Esophagus (tissue), 2 donors: ENCODE measurements around the gene PANK4. TPM values are rescaled to one million over a fixed set of nuclear protein-coding genes. Genes with fewer than 3 reads are reported as not detected.

Experiments
- H3K27ac ChIP-seq, 2 donors: one replicate each; pipeline ENCODE4 v1.5.1; 2013; ENCODE audit warnings: low read depth in 2 of 2, mild to moderate bottlenecking in 2 of 2, inconsistent platforms in 1 of 2, low read length in 1 of 2, moderate library complexity in 1 of 2
- H3K27me3 ChIP-seq, 2 donors: one replicate each; pipeline ENCODE4 v1.6.1; 2013; ENCODE audit warnings: low read length in 2 of 2, control low read depth in 1 of 2, mild to moderate bottlenecking in 1 of 2; ENCODE audit not compliant: insufficient read depth in 2 of 2, control insufficient read depth in 1 of 2
- H3K36me3 ChIP-seq, 2 donors: one replicate each; pipeline ENCODE4 v1.6.1; 2013; ENCODE audit warnings: low read length in 1 of 2; ENCODE audit not compliant: control insufficient read depth in 2 of 2, insufficient read depth in 2 of 2
- H3K4me1 ChIP-seq, 2 donors: one replicate each; pipeline ENCODE4 v1.6.1; 2013; ENCODE audit warnings: low read length in 1 of 2; ENCODE audit not compliant: control insufficient read depth in 2 of 2, insufficient read depth in 2 of 2
- H3K4me3 ChIP-seq, 2 donors: one replicate each; pipeline ENCODE4 v1.5.1; 2013; ENCODE audit warnings: low read length in 2 of 2, mild to moderate bottlenecking in 2 of 2, low read depth in 1 of 2, moderate library complexity in 1 of 2
- H3K9me3 ChIP-seq, 2 donors: one replicate each; pipeline ENCODE4 v1.6.1; 2013; ENCODE audit warnings: mild to moderate bottlenecking in 2 of 2, low read depth in 1 of 2, low read length in 1 of 2, moderate library complexity in 1 of 2; ENCODE audit not compliant: control insufficient read depth in 2 of 2, insufficient read depth in 1 of 2
- WGBS, 2 donors: extraction: QIAGEN DNeasy Blood & Tissue Kit; methylation state at CpG; one replicate each; pipeline ENCODE4 v1.1.7; 2013; 5-methylcytosine and 5-hydroxymethylcytosine counted together
- polyA plus RNA-seq, 2 donors: library from polyadenylated mRNA; stranded (reverse); fragments of 200-250 nt; gene quantifications; one replicate each; pipeline ENCODE4 v1.2.3, GENCODE V29; 2013
- donor health status: healthy with polysubstance abuse.
- donor health status: Bipolar disorder and iron deficiency.

PANK4 gene
- polyA plus RNA-seq, 2 donors: 10.1 to 15.4 TPM

GRCh38 chr1:2496087-2496622 lies 30.2 kb downstream of the PANK4 start:
- no peak overlapping the region for H3K27ac ChIP-seq
- H3K27me3 ChIP-seq: no peaks in the 10 kb centered on the region
- peaks cover 0 to 3% of the 10 kb centered on the region in 2 donors for H3K4me1 ChIP-seq
- H3K4me3 ChIP-seq: no peak overlapping the region
- H3K9me3 ChIP-seq: no peaks in the 10 kb centered on the region
- WGBS, 2 donors: 83 to 87% methylated on average over 28 of the region's 28 CpGs
- H3K36me3 ChIP-seq: peaks cover 0 to 7% of the 10 kb centered on the region in 2 donors

- H3K9me3 ChIP-seq: no peaks in the 10 kb centered on the region
- H3K27ac ChIP-seq: no peak overlapping the region
- H3K36me3 ChIP-seq: peaks cover 0 to 7% of the 10 kb centered on the region in 2 donors
- H3K27me3 ChIP-seq: no peaks in the 10 kb centered on the region
- peaks cover 0 to 3% of the 10 kb centered on the region in 2 donors for H3K4me1 ChIP-seq
- no peak overlapping the region for H3K4me3 ChIP-seq
- 85 to 90% methylated on average over 10 to 12 of the region's 12 CpGs for WGBS, 2 donors
These were observed 30.9 kb downstream of the PANK4 start for GRCh38 chr1:2495546-2495945.

GRCh38 chr1:2495026-2495425 lies 31.4 kb downstream of the PANK4 start:
- Histone ChIP-seq H3K4me1 (peaks cover 0 to 3% of the 10 kb centered on the region in 2 donors), H3K36me3 (peaks cover 0 to 7% of the 10 kb centered on the region in 2 donors), H3K9me3 (no peaks in the 10 kb centered on the region), H3K27ac (no peak overlapping the region), H3K4me3 (no peak overlapping the region), H3K27me3 (no peaks in the 10 kb centered on the region)
- 79 to 83% methylated on average over 12 of the region's 12 CpGs for WGBS, 2 donors

- Histone ChIP-seq H3K36me3 (peaks cover 0 to 9% of the 10 kb centered on the region in 2 donors), H3K27me3 (no peaks in the 10 kb centered on the region), H3K27ac (no peak overlapping the region), H3K4me1 (peaks cover 0 to 3% of the 10 kb centered on the region in 2 donors), H3K4me3 (no peak overlapping the region), H3K9me3 (no peaks in the 10 kb centered on the region)
- 61 to 66% methylated on average over 19 of the region's 19 CpGs for WGBS, 2 donors
These were observed 32.1 kb downstream of the PANK4 start for GRCh38 chr1:2494323-2494693.

- H3K36me3 ChIP-seq: peaks cover 0 to 9% of the 10 kb centered on the region in 2 donors
- peaks cover 0 to 3% of the 10 kb centered on the region in 2 donors for H3K4me1 ChIP-seq
- H3K4me3 ChIP-seq: no peak overlapping the region
- H3K27me3 ChIP-seq: no peaks in the 10 kb centered on the region
- H3K9me3 ChIP-seq: no peaks in the 10 kb centered on the region
- WGBS, 2 donors: 65 to 72% methylated on average over 24 of the region's 24 CpGs
- H3K27ac ChIP-seq: no peak overlapping the region
These were observed 32.6 kb downstream of the PANK4 start for GRCh38 chr1:2493691-2494322.

GRCh38 chr1:2493218-2493617 lies 33.2 kb downstream of the PANK4 start:
- peaks cover 0 to 1% of the 10 kb centered on the region in 2 donors for H3K9me3 ChIP-seq
- no peak overlapping the region for H3K4me3 ChIP-seq
- H3K36me3 ChIP-seq: peaks cover 0 to 11% of the 10 kb centered on the region in 2 donors
- peaks cover 0 to 3% of the 10 kb centered on the region in 2 donors for H3K4me1 ChIP-seq
- no peak overlapping the region for H3K27ac ChIP-seq
- 59 to 74% methylated on average over 19 of the region's 19 CpGs for WGBS, 2 donors
- no peaks in the 10 kb centered on the region for H3K27me3 ChIP-seq

- Histone ChIP-seq H3K27ac (no peak overlapping the region), H3K4me3 (no peak overlapping the region), H3K9me3 (peaks cover 0 to 6% of the 10 kb centered on the region in 2 donors), H3K36me3 (peaks cover 0 to 20% of the 10 kb centered on the region in 2 donors), H3K27me3 (no peaks in the 10 kb centered on the region), H3K4me1 (peaks cover 0 to 3% of the 10 kb centered on the region in 2 donors)
- WGBS, 2 donors: 63 to 74% methylated on average over 13 of the region's 13 CpGs
These were observed 34.3 kb downstream of the PANK4 start for GRCh38 chr1:2492091-2492490.

GRCh38 chr1:2489615-2490014 lies 36.8 kb downstream of the PANK4 start:
- no peak overlapping the region for H3K4me3 ChIP-seq
- peaks cover 0 to 27% of the 10 kb centered on the region in 2 donors for H3K36me3 ChIP-seq
- 90 to 93% methylated on average over 13 to 14 of the region's 14 CpGs for WGBS, 2 donors
- no peak overlapping the region for H3K27ac ChIP-seq
- no peaks in the 10 kb centered on the region for H3K4me1 ChIP-seq
- no peaks in the 10 kb centered on the region for H3K27me3 ChIP-seq
- H3K9me3 ChIP-seq: peaks cover 0 to 6% of the 10 kb centered on the region in 2 donors

GRCh38 chr1:2488688-2489087 lies 37.7 kb downstream of the PANK4 start:
- H3K27me3 ChIP-seq: no peaks in the 10 kb centered on the region
- peaks cover 0 to 6% of the 10 kb centered on the region in 2 donors for H3K9me3 ChIP-seq
- H3K4me3 ChIP-seq: no peak overlapping the region
- no peak overlapping the region for H3K27ac ChIP-seq
- 79 to 89% methylated on average over 2 of the region's 2 CpGs for WGBS, 2 donors
- no peaks in the 10 kb centered on the region for H3K4me1 ChIP-seq
- peaks cover 0 to 30% of the 10 kb centered on the region in 2 donors for H3K36me3 ChIP-seq

- Histone ChIP-seq H3K9me3 (peaks cover 0 to 6% of the 10 kb centered on the region in 2 donors), H3K4me3 (no peak overlapping the region), H3K27ac (no peak overlapping the region), H3K4me1 (no peaks in the 10 kb centered on the region), H3K27me3 (no peaks in the 10 kb centered on the region), H3K36me3 (peaks cover 0 to 26% of the 10 kb centered on the region in 2 donors)
- 88% methylated on average over 9 of the region's 9 CpGs for WGBS, 2 donors
These were observed 39.8 kb downstream of the PANK4 start for GRCh38 chr1:2486558-2486957.
